ENCODE results near the gene CABP7. TPM values are rescaled to one million over a fixed set of nuclear protein-coding genes. Genes with fewer than 3 reads are reported as not detected.
A peak's percentile ranks its signal among the peaks of the same experiment; 100 is the strongest.

CABP7 gene
- polyA plus RNA-seq, 1 of the 3 experiments (the other 2 are of a cell fraction) = 0.72 TPM

DNA sequence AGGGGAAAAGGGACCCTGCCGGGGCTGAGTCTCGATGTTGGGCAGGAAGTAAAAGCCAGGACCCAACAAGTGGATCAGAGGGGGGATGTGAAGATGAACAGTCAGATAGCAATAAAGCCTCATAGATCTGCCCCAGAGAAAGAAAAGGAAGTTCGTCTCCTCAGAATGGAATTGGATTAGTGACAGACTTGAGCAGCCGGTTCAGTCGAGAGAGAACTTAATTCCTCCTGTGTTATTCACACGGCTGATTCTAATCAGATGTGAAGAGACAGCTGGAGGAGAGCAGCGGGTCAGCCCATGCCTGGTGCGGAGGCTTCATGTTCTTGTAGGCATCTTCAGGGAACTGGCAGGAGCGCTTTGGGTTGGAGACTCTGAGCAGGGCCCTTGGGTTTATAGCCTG is 29.3 kb upstream of the CABP7 start (continued):
- TF ChIP-seq, protein P1, sequence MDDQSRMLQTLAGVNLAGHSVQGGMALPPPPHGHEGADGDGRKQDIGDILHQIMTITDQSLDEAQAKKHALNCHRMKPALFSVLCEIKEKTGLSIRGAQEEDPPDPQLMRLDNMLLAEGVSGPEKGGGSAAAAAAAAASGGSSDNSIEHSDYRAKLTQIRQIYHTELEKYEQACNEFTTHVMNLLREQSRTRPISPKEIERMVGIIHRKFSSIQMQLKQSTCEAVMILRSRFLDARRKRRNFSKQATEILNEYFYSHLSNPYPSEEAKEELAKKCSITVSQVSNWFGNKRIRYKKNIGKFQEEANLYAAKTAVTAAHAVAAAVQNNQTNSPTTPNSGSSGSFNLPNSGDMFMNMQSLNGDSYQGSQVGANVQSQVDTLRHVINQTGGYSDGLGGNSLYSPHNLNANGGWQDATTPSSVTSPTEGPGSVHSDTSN (IDR thresholded peaks at IDR 0.05) = peak; percentile 36; the same call in 1 of the 2 replicates
- peak; percentile 13; the same call in 1 of the 2 replicates for TF ChIP-seq TCF12 (IDR thresholded peaks at IDR 0.05)

DNA sequence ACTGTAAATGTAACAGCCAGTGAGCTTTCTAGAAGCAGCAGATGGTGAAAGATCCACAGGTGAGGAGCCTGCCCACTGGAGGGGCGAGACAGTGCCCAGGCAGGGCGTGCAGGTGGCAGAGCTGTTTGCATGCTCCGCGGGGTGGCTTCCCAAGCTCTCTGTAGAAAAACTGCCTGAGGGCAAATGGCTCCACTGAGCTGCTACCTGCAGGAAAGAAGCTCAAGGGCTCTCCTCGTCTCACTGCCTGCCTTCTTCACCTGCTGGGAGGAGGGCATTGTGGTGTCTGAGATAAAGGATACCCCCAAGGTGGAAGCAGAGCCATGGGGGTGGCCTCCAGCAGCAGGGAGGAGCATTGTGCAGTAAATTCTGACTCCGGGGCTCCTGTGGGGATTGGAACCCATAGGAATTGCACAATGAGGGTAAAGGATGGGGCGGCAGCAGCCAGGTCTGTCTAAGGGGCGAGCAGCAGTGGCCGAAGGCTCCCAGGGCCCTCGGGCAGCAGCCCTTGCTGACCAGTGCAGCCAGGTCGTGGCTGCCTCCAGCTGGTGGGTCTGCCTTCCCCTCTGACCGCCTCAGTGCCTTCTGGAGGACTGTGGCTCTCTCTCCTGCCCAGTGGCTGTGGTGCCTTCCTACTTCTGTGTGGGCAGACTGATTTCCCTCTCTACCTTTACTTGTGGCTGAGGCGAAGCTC is 28.0 kb upstream of the CABP7 start:
- H4K20me1 ChIP-seq (ENCODE audit: insufficient read depth) = peaks cover 8% of the 10 kb centered on the region
- H3K27me3 ChIP-seq (ENCODE audit: insufficient read depth) = no peaks in the 10 kb centered on the region
- H3K9me3 ChIP-seq = no peaks in the 10 kb centered on the region
- no peak overlapping the region for H3K4me2 ChIP-seq
- no peak overlapping the region for H3K9ac ChIP-seq
- ChIA-PET CTCF (interaction anchor here (1.1 to 7.1 kb wide), 11 partner anchors 12 to 429 kb away, joined by 3 to 64 read pairs (median 7); partner anchors contain the start of gene CABP7), POLR2A (no interaction called here)
- no peaks in the 10 kb centered on the region for H3K79me2 ChIP-seq (ENCODE audit: insufficient read depth)
- no peaks in the 10 kb centered on the region for H3F3A ChIP-seq (replicated peaks; ENCODE audit: insufficient read depth)
- H2AFZ ChIP-seq (ENCODE audit: low read depth) = no peak overlapping the region
- TF ChIP-seq FOSL2 (IDR thresholded peaks at IDR 0.05; ENCODE audit: borderline replicate concordance, low read depth) (no peak), ELF1 (IDR thresholded peaks at IDR 0.05) (no peak), TCF12 (IDR thresholded peaks at IDR 0.05) (no peak), FOXM1 (IDR thresholded peaks at IDR 0.05; ENCODE audit: low read depth) (no peak), MXI1 (IDR thresholded peaks at IDR 0.05; ENCODE audit: low read depth, low read length) (no peak), CHD2 (IDR thresholded peaks at IDR 0.05; ENCODE audit: low read length, partially characterized antibody) (no peak), MEF2A (IDR thresholded peaks at IDR 0.05; ENCODE audit: borderline replicate concordance, low read depth) (no peak), NRF1 (IDR thresholded peaks at IDR 0.05; ENCODE audit: low read depth, low read length) (no peak), EP300 (IDR thresholded peaks at IDR 0.05; ENCODE audit: borderline replicate concordance in 1 of 2, low read depth in 1 of 2, low read length in 1 of 2) (no peak), NFIC (IDR thresholded peaks at IDR 0.05; ENCODE audit: borderline replicate concordance) (no peak), RXRA (IDR thresholded peaks at IDR 0.05; ENCODE audit: borderline replicate concordance, low read depth) (no peak), TAF1 (IDR thresholded peaks at IDR 0.05; ENCODE audit: borderline replicate concordance, low read depth, low read length) (no peak), RCOR1 (IDR thresholded peaks at IDR 0.05; ENCODE audit: low read length) (no peak)
- TF ChIP-seq, protein P2, sequence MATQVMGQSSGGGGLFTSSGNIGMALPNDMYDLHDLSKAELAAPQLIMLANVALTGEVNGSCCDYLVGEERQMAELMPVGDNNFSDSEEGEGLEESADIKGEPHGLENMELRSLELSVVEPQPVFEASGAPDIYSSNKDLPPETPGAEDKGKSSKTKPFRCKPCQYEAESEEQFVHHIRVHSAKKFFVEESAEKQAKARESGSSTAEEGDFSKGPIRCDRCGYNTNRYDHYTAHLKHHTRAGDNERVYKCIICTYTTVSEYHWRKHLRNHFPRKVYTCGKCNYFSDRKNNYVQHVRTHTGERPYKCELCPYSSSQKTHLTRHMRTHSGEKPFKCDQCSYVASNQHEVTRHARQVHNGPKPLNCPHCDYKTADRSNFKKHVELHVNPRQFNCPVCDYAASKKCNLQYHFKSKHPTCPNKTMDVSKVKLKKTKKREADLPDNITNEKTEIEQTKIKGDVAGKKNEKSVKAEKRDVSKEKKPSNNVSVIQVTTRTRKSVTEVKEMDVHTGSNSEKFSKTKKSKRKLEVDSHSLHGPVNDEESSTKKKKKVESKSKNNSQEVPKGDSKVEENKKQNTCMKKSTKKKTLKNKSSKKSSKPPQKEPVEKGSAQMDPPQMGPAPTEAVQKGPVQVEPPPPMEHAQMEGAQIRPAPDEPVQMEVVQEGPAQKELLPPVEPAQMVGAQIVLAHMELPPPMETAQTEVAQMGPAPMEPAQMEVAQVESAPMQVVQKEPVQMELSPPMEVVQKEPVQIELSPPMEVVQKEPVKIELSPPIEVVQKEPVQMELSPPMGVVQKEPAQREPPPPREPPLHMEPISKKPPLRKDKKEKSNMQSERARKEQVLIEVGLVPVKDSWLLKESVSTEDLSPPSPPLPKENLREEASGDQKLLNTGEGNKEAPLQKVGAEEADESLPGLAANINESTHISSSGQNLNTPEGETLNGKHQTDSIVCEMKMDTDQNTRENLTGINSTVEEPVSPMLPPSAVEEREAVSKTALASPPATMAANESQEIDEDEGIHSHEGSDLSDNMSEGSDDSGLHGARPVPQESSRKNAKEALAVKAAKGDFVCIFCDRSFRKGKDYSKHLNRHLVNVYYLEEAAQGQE (IDR thresholded peaks at IDR 0.05; ENCODE audit: low read depth, low read length) = no peak
- TF ChIP-seq, protein P1 (IDR thresholded peaks at IDR 0.05) = no peak
- TF ChIP-seq, protein P3, sequence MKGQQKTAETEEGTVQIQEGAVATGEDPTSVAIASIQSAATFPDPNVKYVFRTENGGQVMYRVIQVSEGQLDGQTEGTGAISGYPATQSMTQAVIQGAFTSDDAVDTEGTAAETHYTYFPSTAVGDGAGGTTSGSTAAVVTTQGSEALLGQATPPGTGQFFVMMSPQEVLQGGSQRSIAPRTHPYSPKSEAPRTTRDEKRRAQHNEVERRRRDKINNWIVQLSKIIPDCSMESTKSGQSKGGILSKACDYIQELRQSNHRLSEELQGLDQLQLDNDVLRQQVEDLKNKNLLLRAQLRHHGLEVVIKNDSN (IDR thresholded peaks at IDR 0.05; ENCODE audit: borderline replicate concordance, low read depth) = no peak
- TF ChIP-seq, protein P4, sequence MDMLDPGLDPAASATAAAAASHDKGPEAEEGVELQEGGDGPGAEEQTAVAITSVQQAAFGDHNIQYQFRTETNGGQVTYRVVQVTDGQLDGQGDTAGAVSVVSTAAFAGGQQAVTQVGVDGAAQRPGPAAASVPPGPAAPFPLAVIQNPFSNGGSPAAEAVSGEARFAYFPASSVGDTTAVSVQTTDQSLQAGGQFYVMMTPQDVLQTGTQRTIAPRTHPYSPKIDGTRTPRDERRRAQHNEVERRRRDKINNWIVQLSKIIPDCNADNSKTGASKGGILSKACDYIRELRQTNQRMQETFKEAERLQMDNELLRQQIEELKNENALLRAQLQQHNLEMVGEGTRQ (IDR thresholded peaks at IDR 0.05; ENCODE audit: borderline replicate concordance, low read depth, low read length) = no peak
- WGBS (ENCODE audit: low lambda C conversion rate) = 83% methylated on average over 6 of the region's 13 CpGs
- H3K4me1 ChIP-seq (ENCODE audit: control insufficient read depth in 1 of 2, insufficient read depth in 2 of 2, low read depth in 1 of 2, low read length in 1 of 2) = peaks cover 15 to 61% of the 10 kb centered on the region in 2 experiments
- no peak for DNase-seq
- no peak overlapping the region for H3K27ac ChIP-seq (ENCODE audit: low read depth in 2 of 2, low read length in 1 of 2)
- H3K36me3 ChIP-seq (replicated peaks in 1 of 2; ENCODE audit: control insufficient read depth in 1 of 2, insufficient read depth in 2 of 2, low read length in 1 of 2) = peaks cover 9 to 24% of the 10 kb centered on the region in 2 experiments
- no peaks in the 10 kb centered on the region for H3K9me2 ChIP-seq
- no peak overlapping the region for H3K4me3 ChIP-seq (ENCODE audit: low read depth in 2 of 2, low read length in 1 of 2)
